Measurements from ENCODE around the gene TMEM86A. TPM values are rescaled to one million over a fixed set of nuclear protein-coding genes. Genes with fewer than 3 reads are reported as not detected.
"Not testable (repeated sequence)": the region's sequence is repeated elsewhere in the genome, so short reads cannot be mapped to it uniquely, and the experiment has no call there.

Gene TMEM86A, protein sequence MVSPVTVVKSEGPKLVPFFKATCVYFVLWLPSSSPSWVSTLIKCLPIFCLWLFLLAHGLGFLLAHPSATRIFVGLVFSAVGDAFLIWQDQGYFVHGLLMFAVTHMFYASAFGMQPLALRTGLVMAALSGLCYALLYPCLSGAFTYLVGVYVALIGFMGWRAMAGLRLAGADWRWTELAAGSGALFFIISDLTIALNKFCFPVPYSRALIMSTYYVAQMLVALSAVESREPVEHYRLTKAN
- 10 to 100 TPM in 5 of 7 donors, 1 to 10 TPM in 2; 8.4 to 18.2 (median 14.9) TPM for total RNA-seq
- 10 to 100 TPM; 10.2 to 11.5 TPM for polyA plus RNA-seq
- long read RNA-seq, donor 1, transcript TMEM86A-201 (3 exons, 3,595 nt): major isoform, 36 of 47 reads
- long read RNA-seq, donor 1, partial matches to known transcripts: 1 of 47 reads
- long read RNA-seq, donor 1, other reads (novel, unspliced or antisense): 10 of 47 reads
- long read RNA-seq, donor 2, partial matches to known transcripts: 0 of 2 reads
- long read RNA-seq, donor 2, other reads (novel, unspliced or antisense): 0 of 2 reads
- long read RNA-seq, donor 3, transcript TMEM86A-201 (3 exons, 3,595 nt): major isoform, 25 of 29 reads
- long read RNA-seq, donor 3, partial matches to known transcripts: 0 of 29 reads
- long read RNA-seq, donor 3, other reads (novel, unspliced or antisense): 4 of 29 reads

DNA sequence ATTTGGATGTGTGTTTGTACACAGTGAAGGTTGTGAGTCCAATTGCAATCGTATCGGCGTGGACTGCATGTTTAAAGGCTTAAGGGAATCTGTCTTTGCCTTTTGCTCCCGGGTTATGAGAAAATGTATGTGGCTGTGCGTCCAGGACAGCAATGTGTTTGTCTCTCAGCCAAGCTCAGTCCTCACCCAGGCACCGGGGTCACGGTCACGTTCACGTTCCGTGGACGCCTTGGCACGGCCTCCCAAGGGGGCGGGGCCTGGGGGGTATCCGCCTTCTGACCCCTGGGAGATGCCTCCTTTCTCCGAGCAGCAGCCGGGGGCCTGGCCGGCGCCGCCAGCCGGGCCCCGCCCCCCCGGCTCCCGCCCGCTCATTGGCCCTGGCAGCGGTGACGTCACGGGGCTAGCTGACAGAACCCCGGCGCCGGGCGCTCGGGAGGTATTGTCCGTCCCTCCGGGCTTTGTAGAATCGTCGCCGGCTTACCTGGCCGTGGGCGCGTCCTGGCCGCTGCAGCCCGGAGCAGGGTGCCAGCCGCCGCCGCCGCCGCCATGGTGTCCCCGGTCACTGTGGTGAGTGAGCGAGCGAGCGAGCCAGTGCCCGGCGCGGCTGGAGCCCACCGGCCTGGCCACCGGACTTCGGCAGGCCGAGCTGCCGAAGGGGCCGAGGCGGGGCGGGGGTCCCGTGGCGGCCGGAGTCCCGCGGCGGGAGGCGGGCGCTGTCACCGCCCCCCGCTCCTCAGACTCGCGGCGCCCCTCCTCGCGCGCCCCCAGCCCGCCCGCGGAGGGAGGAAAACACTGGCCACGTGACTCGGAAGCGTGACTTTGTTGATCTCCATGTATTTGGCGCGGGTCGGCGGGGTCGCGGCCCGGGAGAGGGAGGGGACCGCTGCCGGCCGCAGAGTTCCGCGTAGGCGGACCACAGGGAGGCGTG lies at the start of gene TMEM86A:
Gene TMEM86A (plus strand): TSS at position 439 of the 928 bp plus-strand sequence. CDS start 108 bp downstream, at position 547.
- H3K27me3 ChIP-seq: no peaks in the 10 kb centered on the region
- TF ChIP-seq EP300 (IDR thresholded peaks at IDR 0.05) (peak; percentile 46), POLR2A (IDR thresholded peaks at IDR 0.05) (peak; percentile 95), CTCF (IDR thresholded peaks at IDR 0.05) (peak in 1 of 3 donors; percentile 26)
- H3K9me3 ChIP-seq: no peaks in the 10 kb centered on the region
- 0 to 1% (median 1%) methylated on average over 32 to 98 of the region's 98 CpGs for WGBS, 3 donors
- H3K36me3 ChIP-seq: no peaks in the 10 kb centered on the region
- H3K4me1 ChIP-seq (ENCODE audit: insufficient read depth): peaks cover 20% of the 10 kb centered on the region
- H3K4me3 ChIP-seq: peak within 1 kb of the TSS; percentile 95
- DNase-seq: peak; percentile 96 to 98 (median 97)
- intact Hi-C loops (cut with DNase I): loop anchor here in 1 of 4 donors (10.0 kb wide), 1 partner anchor 304 kb away; the partner anchor contains the start of gene LDHA
- peak within 1 kb of the TSS; percentile 100 for H3K27ac ChIP-seq

- Histone ChIP-seq H3K36me3 (no peaks in the 10 kb centered on the region), H3K4me1 (ENCODE audit: insufficient read depth) (no peaks in the 10 kb centered on the region), H3K27ac (no peak overlapping the region), H3K27me3 (no peaks in the 10 kb centered on the region), H3K4me3 (no peak overlapping the region), H3K9me3 (no peaks in the 10 kb centered on the region)
- intact Hi-C loops (cut with DNase I): no loop called here
- WGBS, 3 donors: 67 to 91% (median 86%) methylated on average over 4 of the region's 4 CpGs
- DNase-seq: no peak
- TF ChIP-seq POLR2A (IDR thresholded peaks at IDR 0.05): no peak
- TF ChIP-seq EP300 (IDR thresholded peaks at IDR 0.05): no peak
Measured at GRCh38 chr11:18650353-18650752, 48.2 kb upstream of the TMEM86A start.

DNA sequence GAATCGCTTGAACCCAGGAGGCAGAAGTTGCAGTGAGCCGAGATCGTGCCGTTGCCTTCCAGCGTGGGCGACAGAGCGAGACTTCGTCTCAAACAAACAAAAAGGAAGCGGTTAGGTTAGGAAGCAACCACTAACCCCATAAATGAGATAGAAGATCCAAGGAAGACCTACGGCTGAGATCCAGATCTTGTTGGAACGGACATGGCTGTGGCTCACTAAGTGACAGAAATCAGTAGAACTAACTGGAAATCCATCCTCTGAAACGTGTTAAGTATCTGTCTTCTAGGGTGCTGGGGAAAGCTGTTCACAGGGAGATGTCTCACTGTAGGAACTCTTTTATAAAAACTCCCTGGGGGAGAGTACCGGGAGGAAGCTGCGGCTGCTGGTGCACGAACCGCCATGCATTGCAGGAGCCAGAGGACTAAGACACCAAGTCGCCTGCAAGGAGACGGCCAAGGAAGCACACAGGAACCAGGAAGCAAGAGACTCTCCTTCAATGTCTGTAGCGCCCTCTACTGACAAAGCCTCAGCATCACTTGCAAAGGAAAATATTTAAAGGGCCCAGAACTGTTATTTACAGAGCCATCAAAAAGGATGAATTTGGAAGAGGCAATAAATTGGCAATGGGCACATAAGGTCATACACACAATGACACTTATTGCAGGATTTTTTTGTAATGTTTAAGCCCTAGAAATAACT lies 47.6 kb upstream of the TMEM86A start:
- 81 to 83% (median 83%) methylated on average over 19 of the region's 19 CpGs for WGBS, 3 donors
- DNase-seq: peak in 1 of 5 donors; percentile 33
- Histone ChIP-seq H3K36me3 (no peaks in the 10 kb centered on the region), H3K27ac (no peak overlapping the region), H3K9me3 (no peaks in the 10 kb centered on the region), H3K4me1 (ENCODE audit: insufficient read depth) (no peaks in the 10 kb centered on the region), H3K4me3 (no peak overlapping the region), H3K27me3 (no peaks in the 10 kb centered on the region)
- TF ChIP-seq EP300 (IDR thresholded peaks at IDR 0.05) (no peak), POLR2A (IDR thresholded peaks at IDR 0.05) (no peak), CTCF (IDR thresholded peaks at IDR 0.05) (no peak)
- intact Hi-C loops (cut with DNase I): no loop called here

DNA sequence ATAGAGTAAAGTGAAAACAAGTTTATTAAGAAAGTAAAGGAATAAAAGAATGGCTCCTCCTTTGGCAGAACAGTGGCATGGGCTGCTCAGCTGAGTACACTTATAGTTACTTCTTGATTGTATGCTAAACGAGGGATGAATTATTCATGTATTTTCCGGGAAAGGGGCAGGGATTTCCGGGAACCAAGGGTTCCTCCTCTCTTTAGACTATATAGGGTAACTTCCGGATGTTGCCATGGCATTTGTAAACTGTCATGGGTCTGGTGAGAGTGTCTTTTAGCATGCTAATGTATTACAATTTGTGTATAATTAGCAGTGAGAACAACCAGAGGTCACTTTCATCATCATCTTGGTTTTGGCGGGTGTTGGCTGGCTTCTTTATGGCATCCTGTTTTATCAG lies 40.9 kb upstream of the TMEM86A start:
- H3K4me1 ChIP-seq (ENCODE audit: insufficient read depth): no peaks in the 10 kb centered on the region

DNA sequence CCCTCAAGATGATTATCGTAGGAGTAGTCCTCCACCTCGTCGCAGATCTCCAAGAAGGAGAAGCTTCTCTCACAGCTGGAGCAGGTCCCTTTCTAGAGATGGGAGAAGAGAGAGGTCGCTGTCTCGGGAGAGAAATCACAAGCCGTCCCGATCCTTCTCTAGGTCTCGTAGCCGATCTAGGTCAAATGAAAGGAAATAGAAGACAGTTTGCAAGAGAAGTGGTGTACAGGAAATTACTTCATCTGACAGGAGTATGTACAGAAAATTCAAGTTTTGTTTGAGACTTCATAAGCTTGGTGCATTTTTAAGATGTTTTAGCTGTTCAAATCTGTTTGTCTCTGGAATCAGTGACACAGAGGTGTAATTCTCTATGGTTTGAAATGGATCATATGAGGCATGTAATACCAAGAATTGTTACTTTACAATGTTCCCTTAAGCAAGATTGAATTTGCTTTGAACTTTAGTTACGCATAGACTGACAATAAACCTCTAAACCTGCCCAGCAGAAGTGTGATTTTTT lies 33.2 kb upstream of the TMEM86A start:
- H3K9me3 ChIP-seq; H3K27ac ChIP-seq; H3K36me3 ChIP-seq; H3K4me1 ChIP-seq (ENCODE audit: insufficient read depth); H3K4me3 ChIP-seq; DNase-seq; H3K27me3 ChIP-seq; intact Hi-C loops (cut with DNase I): not testable (repeated sequence)
- 83 to 88% (median 85%) methylated on average over 10 of the region's 10 CpGs for WGBS, 3 donors

More for the DNA sequence above, 40.9 kb upstream of the TMEM86A start:
- TF ChIP-seq EP300 (IDR thresholded peaks at IDR 0.05): no peak
- TF ChIP-seq CTCF (IDR thresholded peaks at IDR 0.05): no peak
- TF ChIP-seq POLR2A (IDR thresholded peaks at IDR 0.05): no peak
- Histone ChIP-seq H3K27ac (no peak overlapping the region), H3K4me3 (no peak overlapping the region), H3K36me3 (no peaks in the 10 kb centered on the region), H3K9me3 (peaks cover 0 to 6% of the 10 kb centered on the region in 2 donors), H3K27me3 (no peaks in the 10 kb centered on the region)
- no peak for DNase-seq
- WGBS, 3 donors: 87 to 91% (median 87%) methylated on average over 5 of the region's 5 CpGs
- intact Hi-C loops (cut with DNase I): no loop called here

Measured in ovary (tissue), 10 donors.